DMS79 (cell line): ENCODE results near the gene MBD4.

Experiments
- DNase-seq: peaks from one replicate; lab custom pipeline; 2025; lab: John Stamatoyannopoulos, UW

Gene MBD4

GRCh38 chr3:129382366-129382765 lies 57.4 kb downstream of the MBD4 start:
- no peak for DNase-seq
